Measurements from ENCODE around the gene BRK1.
A peak's percentile ranks its signal among the peaks of the same experiment; 100 is the strongest.
"Not testable (repeated sequence)": the region's sequence is repeated elsewhere in the genome, so short reads cannot be mapped to it uniquely, and the experiment has no call there.

BRK1 gene

DNA sequence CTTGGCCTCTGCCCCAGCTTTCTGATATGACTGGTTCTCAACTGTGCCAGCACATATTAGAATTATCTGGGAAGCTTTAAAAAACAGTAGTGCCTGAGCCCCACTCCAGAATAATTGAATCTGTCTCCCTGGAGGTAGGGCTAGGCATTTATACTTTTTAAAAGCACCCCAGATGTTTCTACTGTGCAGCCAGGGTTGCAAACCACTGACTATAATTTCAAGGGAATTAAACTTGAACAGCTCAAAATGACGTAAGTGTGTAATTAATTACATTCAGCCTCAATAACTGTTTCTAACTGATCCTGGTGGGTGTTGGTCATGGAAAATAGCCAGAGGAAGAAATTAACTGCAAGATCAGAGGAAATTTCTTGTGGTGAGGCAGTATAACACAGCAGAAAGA, 44.9 kb downstream of the BRK1 start:
- DNase-seq (ENCODE audit: low spot score), result no peak
- TF ChIP-seq CTCF (IDR thresholded peaks at IDR 0.05; ENCODE audit: extremely low read depth, missing control alignments), result no peak

DNA sequence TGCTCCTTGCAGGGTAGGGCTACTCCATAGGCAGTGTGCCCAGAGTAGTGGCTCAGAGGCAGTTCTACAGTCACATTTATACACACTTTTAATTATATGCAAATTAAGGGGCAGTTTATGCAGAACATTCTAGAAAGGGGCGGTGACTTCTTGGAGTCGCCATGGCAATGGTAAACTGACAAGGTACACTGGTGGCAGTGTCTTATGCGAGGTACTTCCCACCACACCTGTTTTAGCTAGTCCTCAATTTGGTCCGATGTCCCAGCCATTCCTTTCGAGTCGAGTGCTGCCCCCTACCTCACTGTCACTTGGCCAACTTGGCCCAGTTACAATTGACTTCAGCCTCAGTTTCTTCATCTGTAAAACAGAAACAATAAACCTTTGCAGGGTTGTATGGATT, 45.5 kb downstream of the BRK1 start:
- no peak for TF ChIP-seq CTCF (IDR thresholded peaks at IDR 0.05; ENCODE audit: extremely low read depth, missing control alignments)
- no peak for DNase-seq (ENCODE audit: low spot score)

- no peak for DNase-seq (ENCODE audit: low spot score)
- no peak for TF ChIP-seq CTCF (IDR thresholded peaks at IDR 0.05; ENCODE audit: extremely low read depth, missing control alignments)
These were observed 46.7 kb downstream of the BRK1 start for GRCh38 chr3:10162185-10162584.

DNA sequence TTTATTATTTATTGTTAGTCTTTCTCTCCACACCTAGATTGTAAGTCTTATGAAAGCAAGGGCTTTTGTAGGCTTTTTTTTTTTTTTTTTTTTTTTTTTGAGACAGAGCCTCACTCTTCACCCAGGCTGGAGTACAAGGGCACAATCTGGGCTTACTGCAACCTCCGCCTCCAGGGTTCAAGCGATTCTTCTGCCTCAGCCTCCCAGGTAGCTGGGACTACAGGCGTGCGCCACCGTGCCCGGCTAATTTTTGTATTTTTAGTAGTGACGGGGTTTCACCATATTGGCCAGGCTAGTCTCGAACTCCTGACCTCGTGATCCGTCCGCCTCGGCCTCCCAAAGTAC, 48.7 kb downstream of the BRK1 start:
- DNase-seq (ENCODE audit: low spot score), result not testable (repeated sequence)

DNA sequence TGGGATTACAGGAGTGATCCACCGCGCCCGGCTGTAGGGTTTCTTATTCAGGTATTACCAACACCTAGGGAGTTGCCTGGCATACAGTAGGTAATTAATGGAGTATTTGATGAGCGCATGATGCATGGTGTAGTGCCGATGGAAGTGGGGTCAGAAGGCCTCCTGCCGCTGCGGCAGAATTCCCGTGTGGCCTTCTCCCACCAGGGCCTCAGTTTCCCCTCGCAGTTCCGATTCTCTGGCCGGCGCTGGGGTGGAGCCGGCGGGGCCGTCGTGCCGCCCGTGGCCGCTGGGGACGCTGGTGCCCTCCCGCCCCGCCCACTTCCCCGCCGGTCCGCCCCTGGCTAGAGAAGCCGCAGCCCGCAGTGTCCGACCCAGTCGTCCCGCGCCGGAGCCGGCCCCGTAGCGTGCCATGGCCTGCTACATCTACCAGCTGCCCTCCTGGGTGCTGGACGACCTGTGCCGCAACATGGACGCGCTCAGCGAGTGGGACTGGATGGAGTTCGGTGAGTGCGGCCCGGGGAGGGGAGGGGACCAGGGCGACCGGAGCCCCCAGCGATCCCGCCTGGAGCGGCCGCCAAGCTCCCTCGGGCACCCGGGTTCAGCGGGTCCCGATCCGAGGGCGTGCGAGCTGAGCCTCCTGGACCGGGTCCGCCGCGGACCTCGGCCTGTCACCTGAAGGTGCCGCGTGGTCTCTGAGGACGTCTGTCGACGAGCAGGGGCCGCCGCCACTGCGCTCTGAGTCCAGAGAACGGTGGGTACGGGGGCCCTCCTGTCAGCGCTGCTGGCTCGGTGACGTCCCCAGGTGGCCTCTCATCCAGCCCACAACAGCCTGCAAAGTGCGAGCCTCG, 49.3 kb downstream of the BRK1 start, which contains the start of gene IRAK2:
Gene IRAK2, plus strand, starts transcription at position 374 of the 848 bp plus-strand sequence. Its CDS starts 36 bp downstream, at position 410.
- peak; percentile 90 for DNase-seq (ENCODE audit: low spot score)
- TF ChIP-seq CTCF (IDR thresholded peaks at IDR 0.05; ENCODE audit: extremely low read depth, missing control alignments), result peak; percentile 76

DNA sequence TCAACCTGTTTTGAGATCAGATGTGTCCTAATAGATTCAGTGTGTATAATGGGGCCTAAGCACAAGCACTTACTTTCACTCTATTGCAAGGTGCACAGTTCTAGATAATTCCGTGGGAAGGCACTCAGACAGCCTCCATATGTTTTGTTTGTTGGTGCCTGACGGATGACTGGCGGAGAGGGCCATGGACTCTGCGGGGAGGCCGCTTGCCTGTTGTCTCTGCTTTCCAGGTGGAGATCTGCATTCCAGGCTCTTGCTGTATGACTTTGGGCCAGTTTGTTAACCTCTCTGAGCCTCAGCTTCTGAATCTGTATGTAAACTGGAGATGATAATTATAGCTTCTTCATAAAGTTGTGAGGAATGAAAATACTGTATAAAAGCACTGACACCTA, 50.7 kb downstream of the BRK1 start:
- TF ChIP-seq CTCF (IDR thresholded peaks at IDR 0.05; ENCODE audit: extremely low read depth, missing control alignments), result no peak
- no peak for DNase-seq (ENCODE audit: low spot score)

DNA sequence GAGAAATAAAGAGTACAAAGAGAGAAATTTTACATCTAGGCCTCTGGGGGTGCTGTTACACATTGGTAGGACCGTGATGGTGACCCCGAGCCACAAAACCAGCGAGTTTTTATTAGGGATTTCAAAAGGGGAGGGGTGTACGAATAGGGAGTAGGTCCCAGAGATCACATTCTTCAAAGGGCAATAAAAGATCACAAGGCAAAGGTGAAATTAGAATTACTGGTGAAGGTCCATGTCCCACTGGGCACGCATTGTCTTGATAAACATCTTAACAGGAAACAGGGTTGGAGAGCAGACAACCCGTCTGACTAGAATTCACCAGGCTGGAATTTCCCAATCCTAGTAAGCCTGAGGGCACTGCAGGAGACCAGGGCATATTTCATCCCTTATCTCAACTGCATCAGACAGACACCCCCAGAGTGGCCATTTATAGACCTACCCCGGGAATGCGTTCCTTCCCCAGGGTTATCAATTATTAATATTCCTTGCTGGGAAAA, 53.6 kb downstream of the BRK1 start:
- TF ChIP-seq CTCF (IDR thresholded peaks at IDR 0.05; ENCODE audit: extremely low read depth, missing control alignments), result no peak
- no peak for DNase-seq (ENCODE audit: low spot score)

Measured in GM20000 (cell line).